NCI-H345 (cell line): ENCODE data around the gene TRIM46.
"Not testable (repeated sequence)": the region's sequence is repeated elsewhere in the genome, so short reads cannot be mapped to it uniquely, and the experiment has no call there.

Experiments
- DNase-seq: peaks from one replicate; lab custom pipeline; 2025; lab: John Stamatoyannopoulos, UW

The TRIM46 gene

DNA sequence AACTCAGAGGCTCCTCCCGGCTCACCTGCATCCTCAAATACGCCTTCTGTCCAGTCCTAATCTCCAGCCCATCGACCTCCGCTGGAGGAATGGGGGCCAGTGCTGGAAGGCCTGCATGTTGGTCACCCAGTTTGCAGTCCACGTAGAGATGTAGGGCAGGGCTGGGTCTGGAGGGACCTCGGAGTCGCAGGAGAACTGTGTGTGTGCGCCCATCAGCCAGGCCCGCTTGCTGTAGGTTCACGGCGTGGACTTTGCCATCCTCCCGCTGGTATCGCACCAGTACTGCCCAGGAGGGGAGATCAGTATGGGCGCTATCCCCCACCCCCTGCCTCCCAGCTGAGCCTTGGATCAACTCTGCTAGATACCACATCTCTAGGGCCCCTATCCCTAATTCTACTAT lies 31.4 kb downstream of the TRIM46 start:
- no peak for DNase-seq

DNA sequence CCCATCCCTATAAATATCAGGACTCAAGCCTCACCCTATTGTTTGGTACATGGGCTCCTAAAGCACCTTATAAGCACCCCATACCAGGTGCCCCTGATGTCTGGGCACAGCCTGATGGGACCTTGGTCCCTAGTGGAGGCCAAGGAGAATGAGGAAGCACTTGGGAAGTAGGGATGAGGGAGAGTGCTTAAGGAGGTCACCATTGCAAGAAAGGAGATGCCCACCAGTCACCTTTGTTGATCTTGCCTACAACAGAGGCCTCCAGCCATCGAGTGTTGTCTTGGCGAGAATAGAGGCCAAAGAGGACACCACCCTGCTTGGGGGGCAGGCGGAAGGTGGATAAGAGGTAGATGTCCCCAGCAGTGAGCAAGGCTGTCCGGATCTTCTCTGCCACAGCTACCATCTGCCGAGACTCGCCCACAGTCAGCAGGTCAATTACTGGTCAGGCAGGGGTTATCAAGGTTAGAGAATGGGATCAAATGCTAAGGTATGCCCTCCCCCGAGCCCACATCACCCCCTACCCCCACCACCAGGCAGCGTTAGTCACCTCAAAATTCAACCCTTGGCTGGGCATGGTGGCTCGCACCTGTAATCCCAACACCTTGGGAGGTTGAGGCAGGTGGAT lies 32.4 kb downstream of the TRIM46 start:
- no peak for DNase-seq

DNA sequence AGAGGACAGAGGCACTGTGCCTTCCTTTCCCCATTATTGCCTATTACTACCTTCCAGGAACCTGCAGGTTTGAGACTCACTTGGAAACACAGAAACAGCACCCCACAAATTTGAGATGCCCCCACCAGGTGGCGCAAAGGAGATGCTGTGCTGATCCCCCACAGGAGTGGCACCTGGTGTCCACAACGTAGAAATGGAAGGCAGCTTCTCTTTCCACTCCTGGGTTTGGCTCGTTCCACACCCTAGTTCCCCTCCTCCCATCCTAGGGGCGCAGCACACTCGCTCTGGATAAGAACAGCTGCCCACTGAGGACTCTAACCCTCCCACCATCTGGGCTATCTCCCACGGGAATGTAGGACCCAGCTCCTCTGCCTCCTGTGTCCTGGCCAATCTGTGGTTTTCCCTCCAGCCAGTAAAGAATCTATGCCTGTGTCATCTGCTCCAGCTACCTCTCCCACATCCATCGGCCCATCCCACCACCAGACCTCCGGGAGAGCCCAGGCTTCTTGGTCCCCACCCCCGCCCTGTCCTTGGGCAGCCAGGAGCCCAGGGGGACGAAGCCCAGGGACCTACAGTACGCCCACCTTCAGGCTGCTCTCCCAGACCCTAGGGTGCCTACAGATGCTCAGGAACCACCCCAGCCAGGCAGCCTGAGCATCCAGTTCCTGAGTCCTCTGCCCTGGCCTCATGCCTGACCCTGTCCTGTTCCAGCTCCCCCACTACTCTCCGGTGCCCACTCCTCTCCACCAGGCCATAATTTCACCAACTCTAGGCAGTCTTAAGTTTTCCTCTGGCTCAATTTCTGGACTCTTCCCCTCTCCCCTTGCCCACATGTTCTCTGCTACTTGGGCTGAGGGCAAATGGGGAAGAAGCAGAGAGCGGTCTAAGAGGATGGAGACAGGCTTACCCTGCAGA lies 33.5 kb downstream of the TRIM46 start:
- peak; percentile 96 for DNase-seq

DNA sequence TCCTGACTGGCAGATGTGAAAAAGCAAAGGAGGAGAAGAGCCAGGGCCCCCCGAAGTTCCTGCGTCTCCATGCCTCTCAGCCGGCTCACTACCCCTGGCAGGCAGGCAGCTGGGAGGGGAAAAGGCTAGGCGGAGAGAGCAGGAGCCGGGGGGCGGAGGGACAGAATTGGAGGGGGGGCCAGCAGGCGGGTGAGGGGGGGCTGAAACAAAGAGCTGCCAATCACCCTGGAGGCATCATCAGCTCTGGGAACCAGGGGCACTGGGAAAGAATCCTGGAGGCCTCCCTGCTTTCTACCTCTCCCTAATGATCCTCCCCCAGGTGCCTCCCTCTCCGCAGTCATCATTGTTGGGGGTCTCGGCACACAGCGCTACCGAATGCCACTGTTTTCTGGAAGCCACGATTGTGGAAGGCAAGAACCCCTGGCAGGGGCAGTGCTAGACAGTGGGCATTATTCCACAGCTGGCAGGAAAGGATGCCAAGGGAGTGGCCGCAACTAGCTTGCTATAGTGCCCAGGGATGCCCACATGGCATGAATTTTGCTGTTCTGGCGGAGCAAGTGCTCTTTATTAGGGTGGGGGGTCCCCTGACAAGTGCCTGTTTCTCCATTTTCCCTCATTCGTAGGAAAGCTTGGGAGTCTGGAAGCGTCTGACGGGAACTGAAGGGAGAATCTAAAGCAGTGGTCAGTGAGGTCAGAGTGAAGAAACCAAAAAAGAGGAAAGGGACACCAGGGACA lies 34.3 kb downstream of the TRIM46 start, which contains the start of gene THBS3:
TSS of gene THBS3 (minus strand) at position 92 of the 735 bp plus-strand sequence. CDS start at position 71, 21 bp downstream.
- peak; percentile 95 for DNase-seq

DNA sequence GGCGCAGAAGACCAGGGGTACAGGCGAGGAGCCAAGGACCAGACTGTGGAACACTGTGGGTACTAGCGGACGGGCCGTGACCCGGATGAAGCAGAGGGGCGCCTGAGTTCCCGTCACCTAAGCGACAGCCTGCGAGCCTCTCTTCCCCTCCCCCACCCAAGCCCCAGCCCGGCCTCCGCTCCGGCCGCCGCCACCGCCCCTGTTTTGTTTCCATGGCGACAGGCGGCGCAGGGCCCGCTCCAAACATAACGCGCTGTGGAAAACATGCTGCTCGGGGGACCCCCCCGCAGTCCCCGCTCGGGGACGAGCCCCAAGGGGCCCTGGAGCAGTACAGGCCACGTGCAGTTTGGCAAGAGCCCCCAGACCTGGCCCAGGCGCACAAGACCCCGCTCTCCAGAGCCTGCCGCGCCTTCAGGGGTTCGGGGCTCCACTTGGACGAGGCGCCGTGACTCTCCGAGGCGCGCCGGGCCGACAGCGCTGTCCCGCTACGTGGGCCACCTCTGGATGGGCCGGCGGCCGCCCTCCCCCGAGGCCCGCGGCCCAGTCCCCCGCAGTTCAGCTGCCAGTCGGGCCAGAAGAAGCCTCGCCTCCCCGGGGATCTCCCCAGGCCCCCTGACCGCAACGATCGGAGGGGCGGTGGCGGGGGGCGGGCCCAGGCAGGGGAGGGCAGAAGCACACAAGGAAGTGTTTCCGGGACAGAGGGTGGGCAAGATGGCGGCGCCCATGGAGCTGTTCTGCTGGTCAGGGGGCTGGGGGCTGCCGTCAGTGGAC lies 35.1 kb downstream of the TRIM46 start, which contains the start of gene MTX1:
TSS of gene MTX1 (plus strand) at position 155 of the 771 bp plus-strand sequence. CDS start at position 265, 110 bp downstream.
- DNase-seq: peak; percentile 93

DNA sequence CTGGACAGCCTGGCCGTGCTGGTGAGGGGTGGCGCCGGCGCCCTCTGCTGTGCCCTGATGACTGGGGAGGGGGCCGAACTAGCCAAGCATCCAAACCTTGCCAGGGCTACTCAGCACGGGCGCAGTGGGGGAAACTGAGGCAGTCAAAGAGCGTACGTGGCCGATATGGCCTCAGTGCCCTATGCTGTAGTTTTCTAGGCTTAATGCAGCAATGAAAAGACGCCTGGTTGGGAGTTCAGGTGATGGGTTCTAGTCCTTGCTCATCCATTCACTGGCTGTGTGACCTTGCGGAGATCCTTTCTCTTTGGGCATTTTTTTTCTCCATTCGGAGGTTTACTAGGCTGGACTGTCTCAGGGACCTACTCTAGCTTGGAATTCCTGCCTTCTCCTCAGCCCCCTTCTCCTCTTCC lies 35.7 kb downstream of the TRIM46 start:
- no peak for DNase-seq

DNA sequence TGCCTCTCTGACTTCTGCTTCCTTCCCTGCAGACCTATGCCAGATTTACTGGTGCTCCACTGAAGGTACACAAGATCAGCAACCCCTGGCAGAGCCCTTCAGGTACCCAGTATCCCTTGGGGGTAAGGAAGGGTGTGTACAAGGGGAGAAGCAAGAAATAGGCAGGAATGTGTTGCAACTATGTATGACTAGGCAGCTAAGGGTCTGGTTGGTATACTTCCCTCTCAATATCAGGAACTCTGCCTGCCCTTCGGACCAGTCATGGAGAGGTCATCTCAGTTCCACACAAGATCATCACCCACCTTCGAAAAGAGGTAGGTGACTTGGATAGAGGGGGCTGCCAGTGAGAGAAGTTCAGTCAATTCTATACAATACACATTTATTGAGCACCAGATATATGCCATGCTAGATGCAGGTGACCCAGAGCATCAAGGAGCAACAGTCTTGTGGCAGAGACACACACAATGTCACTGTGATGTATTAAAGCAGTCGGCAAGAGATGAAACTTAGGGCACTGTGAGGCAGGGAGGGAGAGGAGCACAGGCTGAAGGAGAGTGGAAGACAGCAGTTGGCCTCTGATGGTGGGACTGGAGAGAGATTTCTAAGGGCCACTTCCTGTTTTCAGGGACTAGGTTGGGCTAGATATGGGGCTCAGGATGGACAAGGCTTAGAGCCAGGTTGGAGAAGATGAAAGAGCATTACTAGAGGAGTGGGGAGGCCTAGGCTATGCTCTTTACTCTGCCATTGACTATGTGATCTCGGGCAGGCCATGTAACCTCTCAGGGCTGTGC lies 36.9 kb downstream of the TRIM46 start:
- no peak for DNase-seq

DNA sequence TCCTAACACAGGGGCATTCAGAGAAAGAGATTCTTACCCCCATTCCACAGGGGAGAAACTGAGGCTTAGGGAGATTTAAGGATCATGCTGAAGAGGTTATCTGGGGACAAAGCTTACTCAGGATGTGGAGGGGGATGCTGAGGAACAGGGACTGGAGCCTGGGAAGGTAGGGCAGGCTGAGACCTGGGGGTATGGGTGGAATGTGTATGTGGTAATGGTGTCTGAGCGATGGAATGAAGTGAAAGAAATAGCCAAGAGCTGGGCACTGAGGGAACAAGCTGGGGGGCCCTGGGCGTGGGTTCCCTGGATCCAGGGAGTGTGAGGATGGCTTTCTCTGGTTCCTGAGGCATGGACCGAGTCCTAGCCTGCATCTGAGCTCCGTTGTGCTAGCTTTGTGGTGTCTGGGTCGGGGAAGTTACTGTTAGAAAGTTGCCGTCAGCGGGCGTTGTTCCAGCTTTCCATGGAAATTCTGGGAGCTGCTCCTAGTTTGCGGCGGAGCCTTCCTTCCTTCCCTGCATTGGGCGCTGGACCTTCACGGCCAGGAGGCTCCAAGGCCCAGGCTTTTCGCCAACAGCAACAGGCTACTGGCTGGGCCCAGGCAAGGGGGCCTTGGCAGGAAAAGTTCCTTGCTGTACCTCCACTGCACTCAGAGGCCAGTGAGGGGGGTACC lies 37.9 kb downstream of the TRIM46 start:
- not testable (repeated sequence) for DNase-seq

DNA sequence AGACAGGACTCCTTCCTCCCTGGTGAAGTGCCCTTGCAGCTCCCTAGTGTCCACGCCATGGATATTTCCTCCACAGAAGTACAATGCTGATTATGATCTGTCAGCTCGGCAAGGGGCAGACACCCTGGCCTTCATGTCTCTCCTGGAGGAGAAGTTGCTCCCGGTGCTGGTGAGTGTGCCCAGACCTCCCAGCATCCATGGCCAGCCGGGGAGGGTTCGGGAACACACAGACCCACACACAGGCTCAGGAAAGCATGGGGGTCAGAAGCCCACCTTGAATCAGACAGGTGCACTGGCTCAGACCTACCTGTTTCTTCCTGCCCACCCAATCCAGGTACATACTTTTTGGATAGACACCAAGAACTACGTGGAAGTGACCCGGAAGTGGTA lies 38.4 kb downstream of the TRIM46 start:
- DNase-seq: not testable (repeated sequence)

DNA sequence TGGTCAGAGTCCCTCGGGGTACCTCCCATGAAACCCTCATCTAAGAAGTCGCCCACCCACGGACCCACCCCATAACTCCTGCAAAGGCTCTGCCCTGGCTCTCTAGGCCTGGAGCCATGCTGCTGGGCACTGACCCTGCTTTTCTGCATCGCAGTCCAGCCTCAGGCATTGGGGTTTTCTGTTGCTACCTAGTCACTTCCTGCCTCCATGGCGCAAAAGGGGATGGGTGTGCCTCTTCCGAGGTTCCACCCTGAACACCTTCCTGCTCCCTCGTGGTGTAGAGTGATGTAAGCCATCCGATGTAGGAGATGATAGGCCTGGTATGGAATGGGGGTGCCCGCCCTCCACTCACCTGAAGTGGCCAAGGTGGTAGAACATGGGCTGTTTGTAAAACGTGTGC lies 41.1 kb downstream of the TRIM46 start:
- DNase-seq: not testable (repeated sequence)

DNA sequence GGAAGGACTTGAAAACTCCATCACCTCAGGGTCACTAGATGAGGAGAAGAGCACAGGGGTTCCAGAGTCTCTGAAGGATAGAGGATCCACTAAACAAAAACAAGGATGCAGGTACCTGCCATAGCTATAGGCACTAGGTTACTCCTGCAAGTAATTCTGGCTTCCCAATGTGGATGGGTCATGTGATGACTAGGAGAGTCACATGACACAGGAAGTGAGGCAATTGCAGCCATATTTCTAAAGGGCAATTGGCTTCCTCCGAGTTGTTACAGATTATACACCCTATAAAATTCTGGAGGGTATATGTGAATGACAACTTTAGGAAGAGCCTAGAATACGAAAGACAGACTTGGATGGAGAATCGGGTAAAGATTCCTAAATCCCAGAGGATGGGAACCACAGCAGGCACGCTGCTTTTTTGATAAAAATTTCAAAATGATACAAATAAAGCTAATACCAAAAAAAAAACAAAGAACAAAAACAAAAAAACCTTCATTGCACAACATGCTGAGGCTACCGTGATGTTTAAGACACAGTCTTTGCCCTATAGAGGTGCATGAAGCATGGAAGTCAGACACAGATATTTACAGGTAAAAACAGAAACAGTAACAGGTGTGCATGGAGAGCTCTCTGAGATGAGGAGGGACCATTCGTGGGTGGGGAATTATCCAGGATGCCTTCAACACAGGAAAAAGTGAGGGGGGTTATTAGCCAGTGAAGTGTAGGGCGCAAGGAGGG lies 45.4 kb downstream of the TRIM46 start:
- peak; percentile 69 for DNase-seq

DNA sequence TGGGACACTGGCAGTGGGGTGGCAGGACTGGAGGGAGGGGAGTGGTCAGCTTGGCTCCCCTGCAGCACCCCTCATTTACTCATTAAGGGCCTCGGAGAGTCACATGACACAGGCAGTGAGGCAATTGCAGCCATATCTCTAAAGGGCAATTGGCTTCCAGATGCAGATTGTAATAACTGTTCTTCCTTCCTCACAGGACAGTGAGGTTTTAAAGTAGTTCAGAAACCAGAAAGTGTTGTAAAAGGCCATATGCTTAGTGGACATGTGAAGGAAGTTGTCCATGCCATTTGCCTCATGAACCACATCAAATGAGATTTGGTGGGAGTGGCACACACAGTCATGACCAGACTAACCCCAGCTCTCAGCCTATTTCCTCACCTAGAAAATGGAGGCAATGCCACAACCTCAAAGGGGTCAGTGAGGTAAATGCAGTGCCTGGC lies 46.0 kb downstream of the TRIM46 start:
- DNase-seq: no peak

DNA sequence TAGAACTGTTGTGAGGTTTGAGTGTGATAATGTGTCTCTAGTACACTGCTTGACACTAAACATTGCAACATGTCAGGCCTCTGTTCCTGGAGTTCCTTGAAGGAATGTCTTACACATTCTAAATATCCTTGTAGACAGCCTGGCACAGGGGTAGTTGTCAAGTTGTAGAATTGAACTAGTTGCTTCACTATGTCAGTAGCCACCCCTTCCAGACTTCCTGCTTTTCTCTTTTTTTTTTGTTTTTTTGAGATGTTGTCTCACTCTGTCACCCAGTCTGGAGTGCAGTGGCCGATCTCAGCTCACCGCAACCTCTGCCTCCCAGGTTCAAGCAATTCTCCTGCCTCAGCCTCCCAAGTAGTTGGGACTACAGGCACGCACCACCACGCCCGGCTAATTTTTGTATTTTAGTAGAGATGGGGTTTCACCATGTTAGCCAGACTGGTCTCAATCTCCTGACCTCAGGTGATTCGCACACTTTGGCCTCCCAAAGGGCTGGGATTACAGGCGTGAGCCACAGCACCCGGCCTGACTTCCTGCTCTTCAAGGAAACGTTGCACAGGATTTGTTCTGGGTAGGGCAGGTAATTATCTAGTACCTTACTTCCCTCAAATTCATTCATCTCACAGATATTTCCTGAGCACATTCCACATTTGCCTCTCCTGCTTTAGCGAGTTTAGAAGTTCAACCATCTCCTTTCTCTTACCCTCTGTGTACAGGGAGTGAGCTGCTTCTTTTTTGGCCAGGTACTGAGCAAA lies 46.7 kb downstream of the TRIM46 start:
- not testable (repeated sequence) for DNase-seq

DNA sequence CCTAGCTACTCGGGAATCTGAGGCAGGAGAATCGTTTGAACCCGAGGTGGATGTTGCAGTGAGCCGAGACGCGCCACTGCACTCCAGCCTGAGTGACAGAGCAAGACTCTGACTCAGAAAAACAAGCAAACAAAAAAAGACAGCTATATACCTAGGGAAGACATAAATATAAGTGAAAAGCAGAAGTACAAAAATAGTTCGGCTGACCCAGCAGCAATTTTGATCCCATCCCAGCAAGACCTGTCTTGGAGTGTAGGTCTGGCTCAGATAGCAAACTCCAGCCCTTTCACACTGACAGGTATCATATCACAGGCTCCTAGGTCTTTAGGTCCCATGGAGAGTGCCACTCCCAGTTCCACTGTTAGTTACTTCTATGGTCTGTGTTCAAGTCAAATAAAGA lies 49.4 kb downstream of the TRIM46 start:
- DNase-seq: no peak

DNA sequence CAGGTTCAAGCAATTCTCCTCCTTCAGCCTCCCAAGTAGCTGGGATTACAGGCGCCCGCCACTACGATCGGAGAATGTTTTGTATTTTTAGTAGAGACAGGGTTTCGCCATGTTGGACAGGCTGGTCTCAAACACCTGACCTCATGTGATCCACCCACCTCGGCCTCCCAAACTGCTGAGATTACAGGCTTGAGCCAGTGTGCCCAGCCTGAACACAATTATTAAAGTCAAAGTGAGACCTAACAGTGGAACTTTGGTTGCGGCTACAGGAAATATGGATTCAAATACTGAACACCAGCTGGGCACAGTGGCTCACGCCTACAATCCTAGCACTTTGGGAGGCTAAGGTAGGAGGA lies 51.7 kb downstream of the TRIM46 start:
- not testable (repeated sequence) for DNase-seq

DNA sequence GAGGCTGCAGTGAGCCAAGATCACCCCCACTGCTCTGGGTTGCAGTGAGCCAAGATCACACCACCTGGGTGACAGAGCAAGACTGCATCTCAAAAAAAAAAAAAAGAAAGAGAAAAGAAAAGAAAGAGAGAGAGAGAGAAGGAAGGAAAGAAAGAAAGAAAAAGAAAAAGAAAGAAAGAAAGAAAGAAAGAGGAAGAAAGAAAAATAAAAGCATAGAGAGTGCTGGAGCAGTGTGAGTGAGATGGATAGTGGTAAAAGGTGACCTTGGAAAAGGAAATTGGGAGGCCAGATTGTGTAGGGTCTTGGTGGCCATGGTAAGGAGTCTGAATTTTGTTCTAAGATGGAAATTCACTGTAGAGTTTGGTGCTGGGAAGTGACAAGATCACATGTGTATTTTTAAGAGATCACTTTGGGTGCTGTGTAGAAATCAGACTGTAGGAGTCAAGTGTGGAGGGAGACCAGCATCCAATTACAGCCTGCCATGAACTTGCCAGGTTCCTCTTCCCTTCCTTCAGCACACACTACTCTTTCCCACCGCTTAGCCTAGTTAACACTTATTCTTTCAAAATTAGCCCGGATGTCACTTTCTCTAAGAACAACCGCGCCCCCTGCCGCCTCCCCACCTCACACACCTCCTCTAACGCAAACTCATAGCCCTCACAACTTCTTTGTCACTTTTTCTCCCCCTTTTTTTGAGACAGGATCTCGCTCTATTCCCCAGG lies 52.7 kb downstream of the TRIM46 start:
- peak; percentile 87 for DNase-seq

DNA sequence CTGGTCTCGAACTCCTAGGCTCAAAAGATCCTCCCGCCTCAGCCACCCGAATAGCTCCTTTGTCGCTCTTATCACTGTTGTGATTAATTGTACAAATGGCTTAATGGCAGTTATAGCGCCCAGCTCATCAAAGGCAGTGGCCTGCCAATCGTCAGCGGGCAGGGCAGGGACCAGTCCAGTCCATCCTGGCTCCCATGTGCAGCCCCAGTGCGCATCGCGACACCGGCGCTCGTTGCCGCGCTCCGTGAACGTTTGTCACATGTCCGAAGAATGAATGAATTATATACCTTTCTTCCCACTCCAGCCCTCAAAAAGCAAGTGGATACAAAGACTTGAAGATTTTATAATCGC lies 53.2 kb downstream of the TRIM46 start:
- peak; percentile 79 for DNase-seq
